ENCODE results near the gene PPP2R5C.

Gene PPP2R5C

GRCh38 chr14:101817501-101818001 lies 56.0 kb downstream of the PPP2R5C start:
- DNase-seq = no peak

GRCh38 chr14:101819251-101819990 lies 57.9 kb downstream of the PPP2R5C start:
- DNase-seq = no peak

- no peak for DNase-seq
These were observed 58.8 kb downstream of the PPP2R5C start for GRCh38 chr14:101820283-101820798.

GRCh38 chr14:101821528-101821927 lies 60.0 kb downstream of the PPP2R5C start:
- DNase-seq = no peak

- no peak for DNase-seq
These were observed 61.6 kb downstream of the PPP2R5C start for GRCh38 chr14:101823066-101823465.

GRCh38 chr14:101823511-101824120 lies 62.1 kb downstream of the PPP2R5C start:
- no peak for DNase-seq

GRCh38 chr14:101824339-101824727 lies 62.8 kb downstream of the PPP2R5C start:
- DNase-seq = no peak

- DNase-seq = no peak
These were observed 64.3 kb downstream of the PPP2R5C start for GRCh38 chr14:101825797-101826196.

- no peak for DNase-seq
These were observed 64.8 kb downstream of the PPP2R5C start for GRCh38 chr14:101826351-101826750.

GRCh38 chr14:101827286-101827685 lies 65.8 kb downstream of the PPP2R5C start:
- no peak for DNase-seq

- DNase-seq = no peak
These were observed 66.5 kb downstream of the PPP2R5C start for GRCh38 chr14:101828046-101828445.

- DNase-seq = no peak
These were observed 68.8 kb downstream of the PPP2R5C start for GRCh38 chr14:101830271-101830670.

GRCh38 chr14:101833045-101833444 lies 71.5 kb downstream of the PPP2R5C start:
- DNase-seq = no peak

- DNase-seq = no peak
These were observed 72.9 kb downstream of the PPP2R5C start for GRCh38 chr14:101834397-101834796.

- no peak for DNase-seq
These were observed 73.5 kb downstream of the PPP2R5C start for GRCh38 chr14:101834800-101835547.

GRCh38 chr14:101835566-101835965 lies 74.1 kb downstream of the PPP2R5C start:
- DNase-seq = no peak

GRCh38 chr14:101836135-101836534 lies 74.6 kb downstream of the PPP2R5C start:
- DNase-seq = no peak

GRCh38 chr14:101838476-101838875 lies 77.0 kb downstream of the PPP2R5C start:
- no peak for DNase-seq

- no peak for DNase-seq
These were observed 77.7 kb downstream of the PPP2R5C start for GRCh38 chr14:101839236-101839635.

- no peak for DNase-seq
These were observed 78.2 kb downstream of the PPP2R5C start for GRCh38 chr14:101839661-101840060.

- no peak for DNase-seq
These were observed 79.3 kb downstream of the PPP2R5C start for GRCh38 chr14:101840649-101841369.

GRCh38 chr14:101843038-101843437 lies 81.5 kb downstream of the PPP2R5C start:
- no peak for DNase-seq

- peak in 1 of 2 experiments; percentile 5 for DNase-seq
These were observed 82.2 kb downstream of the PPP2R5C start for GRCh38 chr14:101843665-101844064.
